ENCODE measurements around the gene RPS21.
"Not testable (repeated sequence)": the region's sequence is repeated elsewhere in the genome, so short reads cannot be mapped to it uniquely, and the experiment has no call there.

Gene RPS21

GRCh38 chr20:62365814-62366369 is 21.0 kb upstream of the RPS21 start:
- no peak for DNase-seq (ENCODE audit: low read depth)

GRCh38 chr20:62366370-62367135 is 20.4 kb upstream of the RPS21 start:
- DNase-seq (ENCODE audit: low read depth): no peak

GRCh38 chr20:62367136-62367632 is 19.7 kb upstream of the RPS21 start, which contains the start of gene LAMA5:
Gene LAMA5 (minus strand): TSS chr20:62367312. CDS start chr20:62367245, 67 bp downstream.
- no peak for DNase-seq (ENCODE audit: low read depth)

- no peak for DNase-seq (ENCODE audit: low read depth)
Observed at GRCh38 chr20:62367633-62368391, 19.1 kb upstream of the RPS21 start.

- no peak for DNase-seq (ENCODE audit: low read depth)
Observed at GRCh38 chr20:62368392-62368975, 18.4 kb upstream of the RPS21 start.

GRCh38 chr20:62368976-62369814 is 17.7 kb upstream of the RPS21 start:
- no peak for DNase-seq (ENCODE audit: low read depth)

- DNase-seq (ENCODE audit: low read depth): no peak
Observed at GRCh38 chr20:62369815-62370114, 17.1 kb upstream of the RPS21 start.

- no peak for DNase-seq (ENCODE audit: low read depth)
Observed at GRCh38 chr20:62370115-62370806, 16.6 kb upstream of the RPS21 start.

GRCh38 chr20:62370807-62371587 is 15.9 kb upstream of the RPS21 start:
- DNase-seq (ENCODE audit: low read depth): no peak

GRCh38 chr20:62371588-62372041 is 15.3 kb upstream of the RPS21 start:
- DNase-seq (ENCODE audit: low read depth): no peak

- no peak for DNase-seq (ENCODE audit: low read depth)
Observed at GRCh38 chr20:62372042-62372993, 14.6 kb upstream of the RPS21 start.

GRCh38 chr20:62373631-62374179 is 13.2 kb upstream of the RPS21 start:
- not testable (repeated sequence) for DNase-seq (ENCODE audit: low read depth)

GRCh38 chr20:62374331-62375152 is 12.4 kb upstream of the RPS21 start:
- DNase-seq (ENCODE audit: low read depth): no peak

GRCh38 chr20:62376112-62377063 is 10.5 kb upstream of the RPS21 start:
- DNase-seq (ENCODE audit: low read depth): no peak

- DNase-seq (ENCODE audit: low read depth): no peak
Observed at GRCh38 chr20:62377064-62377461, 9.8 kb upstream of the RPS21 start.

GRCh38 chr20:62377615-62378178 is 9.2 kb upstream of the RPS21 start:
- DNase-seq (ENCODE audit: low read depth): no peak

Data from non-pigmented ciliary epithelial cell (primary cell).